AG09309 (cell line): ENCODE results near the gene SCML2.
A peak's percentile ranks its signal among the peaks of the same experiment; 100 is the strongest.

Source experiments
- DNase-seq: peaks from one replicate; pipeline ENCODE4 v3.0.0-alpha.2; 2010; ENCODE audit warnings: low read depth
- H3K4me3 ChIP-seq: 2 replicates; pipeline ENCODE4 v1.5.1; 2011; ENCODE audit warnings: mild to moderate bottlenecking, low read depth, low read length, moderate library complexity; ENCODE audit not compliant: control insufficient read depth
- CTCF ChIP-seq: IDR thresholded peaks from 2 replicates; pipeline ENCODE4 v1.5.1; 2011; ENCODE audit warnings: mild to moderate bottlenecking, low read depth, low read length, inconsistent platforms; ENCODE audit not compliant: insufficient read depth, control insufficient read depth; ENCODE audit errors: missing control alignments

The SCML2 gene

GRCh38 chrX:18220786-18221185, 133.7 kb downstream of the SCML2 start, which contains the start of gene BEND2:
BEND2 (minus strand) TSS chrX:18220886; CDS start chrX:18220750, 136 bp downstream.
- TF ChIP-seq CTCF, result no peak
- no peak within 1 kb of the TSS for H3K4me3 ChIP-seq
- no peak for DNase-seq

- DNase-seq, result no peak
- TF ChIP-seq CTCF, result peak; percentile 5
- H3K4me3 ChIP-seq, result no peak overlapping the region
Measured at GRCh38 chrX:18210470-18210869, 144.0 kb downstream of the SCML2 start.

GRCh38 chrX:18206657-18207056, 147.8 kb downstream of the SCML2 start:
- TF ChIP-seq CTCF, result no peak
- DNase-seq, result no peak
- no peak overlapping the region for H3K4me3 ChIP-seq

GRCh38 chrX:18203631-18204030, 150.9 kb downstream of the SCML2 start:
- no peak for TF ChIP-seq CTCF
- no peak for DNase-seq
- no peak overlapping the region for H3K4me3 ChIP-seq

- no peak for TF ChIP-seq CTCF
- H3K4me3 ChIP-seq, result no peak overlapping the region
- DNase-seq, result no peak
Measured at GRCh38 chrX:18194688-18195087, 159.8 kb downstream of the SCML2 start.
